Measurements from ENCODE around the gene AMPH.

DNA sequence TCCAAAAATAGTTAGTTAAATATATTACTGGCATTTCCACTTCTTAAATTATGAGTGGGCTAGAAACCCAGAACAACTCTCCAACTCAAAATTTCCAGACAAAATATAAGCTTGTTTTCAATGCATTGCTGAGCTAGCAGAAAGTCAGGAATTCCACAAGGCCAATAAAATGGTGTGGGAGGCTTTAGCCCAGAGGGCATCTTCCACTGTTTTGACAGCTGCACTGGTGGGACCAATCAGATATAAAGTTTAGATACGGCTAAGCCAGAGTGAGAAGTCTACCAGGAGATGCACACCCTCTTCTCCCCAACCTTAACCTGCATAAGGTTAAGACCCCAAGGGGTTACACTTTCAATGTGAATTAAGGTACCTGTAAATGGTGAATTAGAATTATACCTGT is 76.6 kb downstream of the AMPH start:
- TF ChIP-seq, protein P1, sequence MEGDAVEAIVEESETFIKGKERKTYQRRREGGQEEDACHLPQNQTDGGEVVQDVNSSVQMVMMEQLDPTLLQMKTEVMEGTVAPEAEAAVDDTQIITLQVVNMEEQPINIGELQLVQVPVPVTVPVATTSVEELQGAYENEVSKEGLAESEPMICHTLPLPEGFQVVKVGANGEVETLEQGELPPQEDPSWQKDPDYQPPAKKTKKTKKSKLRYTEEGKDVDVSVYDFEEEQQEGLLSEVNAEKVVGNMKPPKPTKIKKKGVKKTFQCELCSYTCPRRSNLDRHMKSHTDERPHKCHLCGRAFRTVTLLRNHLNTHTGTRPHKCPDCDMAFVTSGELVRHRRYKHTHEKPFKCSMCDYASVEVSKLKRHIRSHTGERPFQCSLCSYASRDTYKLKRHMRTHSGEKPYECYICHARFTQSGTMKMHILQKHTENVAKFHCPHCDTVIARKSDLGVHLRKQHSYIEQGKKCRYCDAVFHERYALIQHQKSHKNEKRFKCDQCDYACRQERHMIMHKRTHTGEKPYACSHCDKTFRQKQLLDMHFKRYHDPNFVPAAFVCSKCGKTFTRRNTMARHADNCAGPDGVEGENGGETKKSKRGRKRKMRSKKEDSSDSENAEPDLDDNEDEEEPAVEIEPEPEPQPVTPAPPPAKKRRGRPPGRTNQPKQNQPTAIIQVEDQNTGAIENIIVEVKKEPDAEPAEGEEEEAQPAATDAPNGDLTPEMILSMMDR (IDR thresholded peaks at IDR 0.05), result no peak
- no peak for TF ChIP-seq EP300 (IDR thresholded peaks at IDR 0.05)

Data from upper lobe of left lung (tissue), 4 donors.